Endometrium (tissue), 2 donors: ENCODE results near the gene MYO1C.
"Not testable (repeated sequence)": the region's sequence is repeated elsewhere in the genome, so short reads cannot be mapped to it uniquely, and the experiment has no call there.

Experiments used
- FAIRE-seq: peaks from 2 replicates; lab custom pipeline; 2012; peaks lifted over from hg19 to GRCh38; lab: Jason Lieb, UNC
- donor health status: control.
- donor health status: control.

Gene MYO1C, protein sequence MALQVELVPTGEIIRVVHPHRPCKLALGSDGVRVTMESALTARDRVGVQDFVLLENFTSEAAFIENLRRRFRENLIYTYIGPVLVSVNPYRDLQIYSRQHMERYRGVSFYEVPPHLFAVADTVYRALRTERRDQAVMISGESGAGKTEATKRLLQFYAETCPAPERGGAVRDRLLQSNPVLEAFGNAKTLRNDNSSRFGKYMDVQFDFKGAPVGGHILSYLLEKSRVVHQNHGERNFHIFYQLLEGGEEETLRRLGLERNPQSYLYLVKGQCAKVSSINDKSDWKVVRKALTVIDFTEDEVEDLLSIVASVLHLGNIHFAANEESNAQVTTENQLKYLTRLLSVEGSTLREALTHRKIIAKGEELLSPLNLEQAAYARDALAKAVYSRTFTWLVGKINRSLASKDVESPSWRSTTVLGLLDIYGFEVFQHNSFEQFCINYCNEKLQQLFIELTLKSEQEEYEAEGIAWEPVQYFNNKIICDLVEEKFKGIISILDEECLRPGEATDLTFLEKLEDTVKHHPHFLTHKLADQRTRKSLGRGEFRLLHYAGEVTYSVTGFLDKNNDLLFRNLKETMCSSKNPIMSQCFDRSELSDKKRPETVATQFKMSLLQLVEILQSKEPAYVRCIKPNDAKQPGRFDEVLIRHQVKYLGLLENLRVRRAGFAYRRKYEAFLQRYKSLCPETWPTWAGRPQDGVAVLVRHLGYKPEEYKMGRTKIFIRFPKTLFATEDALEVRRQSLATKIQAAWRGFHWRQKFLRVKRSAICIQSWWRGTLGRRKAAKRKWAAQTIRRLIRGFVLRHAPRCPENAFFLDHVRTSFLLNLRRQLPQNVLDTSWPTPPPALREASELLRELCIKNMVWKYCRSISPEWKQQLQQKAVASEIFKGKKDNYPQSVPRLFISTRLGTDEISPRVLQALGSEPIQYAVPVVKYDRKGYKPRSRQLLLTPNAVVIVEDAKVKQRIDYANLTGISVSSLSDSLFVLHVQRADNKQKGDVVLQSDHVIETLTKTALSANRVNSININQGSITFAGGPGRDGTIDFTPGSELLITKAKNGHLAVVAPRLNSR

DNA sequence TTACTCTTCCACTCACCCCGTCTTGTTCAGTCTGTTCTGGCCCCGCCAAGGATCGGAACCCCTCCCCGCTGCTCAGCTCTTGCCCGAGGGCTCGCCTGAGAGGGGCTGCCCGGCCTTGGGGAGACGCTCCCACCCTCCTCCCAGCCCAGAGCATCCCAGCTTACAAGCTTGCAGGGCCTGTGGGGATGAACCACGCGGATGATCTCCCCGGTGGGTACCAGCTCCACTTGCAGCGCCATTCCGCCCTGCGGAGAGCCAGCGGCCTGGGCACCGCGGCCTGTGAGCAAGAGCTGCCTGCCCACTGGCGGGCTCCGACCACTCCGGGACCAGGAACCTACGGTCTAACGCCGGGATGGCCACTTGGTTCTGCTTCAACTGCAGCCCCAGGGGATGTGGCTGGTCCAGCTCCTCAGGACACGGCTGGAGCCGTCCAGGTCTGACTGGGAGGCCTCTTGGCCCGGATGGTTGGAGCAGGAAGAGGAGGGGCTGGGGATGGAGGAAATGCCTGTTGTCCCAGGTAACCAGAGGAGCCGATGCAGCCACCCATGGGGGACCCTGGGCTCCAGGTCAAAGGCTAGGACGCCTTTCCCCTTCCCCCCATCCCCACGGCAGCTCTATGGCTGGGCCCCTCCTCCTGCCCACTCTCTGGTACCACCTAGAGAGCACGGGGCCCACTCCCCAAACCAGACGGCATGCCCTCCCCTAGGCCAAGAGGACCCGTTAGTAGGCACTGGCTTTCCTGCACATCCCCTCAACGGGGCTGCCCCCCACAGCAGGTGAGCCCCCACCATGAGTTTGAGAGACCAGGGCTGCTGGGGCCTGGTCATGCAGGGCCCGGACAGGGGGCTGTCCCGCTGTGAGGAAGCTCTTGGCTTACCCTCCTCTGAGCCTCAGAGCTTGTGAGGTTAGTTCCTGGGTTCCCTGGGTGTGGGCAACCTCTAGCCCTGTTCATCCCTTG is at the start of gene MYO1C:
TSS of gene MYO1C (minus strand) at position 438 of the 958 bp plus-strand sequence. CDS start at position 239, 199 bp downstream.
- FAIRE-seq, result no peak

DNA sequence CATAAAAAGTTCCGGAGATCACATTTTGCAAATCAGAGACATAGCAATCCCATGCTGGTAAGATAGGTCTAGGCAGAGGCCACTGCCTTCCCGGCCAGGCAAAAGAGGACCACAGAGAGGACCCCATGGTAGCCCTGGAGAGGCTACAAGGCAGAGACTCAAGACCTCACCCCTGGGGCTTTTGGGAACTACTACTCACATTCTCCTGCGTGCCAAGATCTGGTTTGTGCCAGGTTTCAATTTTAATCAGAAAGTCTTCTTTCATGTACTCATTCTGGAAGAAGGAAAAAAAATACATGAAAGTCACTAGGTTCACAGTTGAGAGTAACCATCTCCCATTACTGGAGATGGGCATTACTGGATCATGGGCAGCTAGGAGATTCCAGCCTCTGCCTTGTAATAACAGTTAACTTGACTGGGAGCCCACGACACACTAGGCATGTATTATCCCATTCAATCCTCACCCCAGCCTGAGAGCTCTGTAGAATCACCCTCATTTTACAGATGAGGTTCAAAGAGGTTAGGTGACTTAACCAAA is 49.0 kb upstream of the MYO1C start:
- no peak for FAIRE-seq

DNA sequence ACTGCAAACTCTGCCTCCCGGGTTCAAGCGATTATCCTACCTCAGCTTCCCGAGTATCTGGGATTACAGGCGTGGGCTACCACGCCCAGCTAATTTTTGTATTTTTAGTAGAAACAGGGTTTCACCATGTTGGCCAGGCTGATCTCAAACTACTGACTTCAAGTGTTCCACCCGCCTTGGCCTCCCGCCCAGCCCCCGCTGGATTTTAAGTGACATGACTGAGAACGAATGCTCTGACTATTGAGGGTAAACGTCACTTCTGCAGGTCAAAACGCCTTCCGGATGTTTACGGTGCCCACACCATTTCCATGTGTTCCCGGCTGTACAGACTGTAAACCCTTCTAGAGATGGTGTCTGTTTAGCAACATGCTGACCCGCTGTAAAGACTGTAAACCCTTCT is 47.3 kb upstream of the MYO1C start:
- FAIRE-seq, result no peak

DNA sequence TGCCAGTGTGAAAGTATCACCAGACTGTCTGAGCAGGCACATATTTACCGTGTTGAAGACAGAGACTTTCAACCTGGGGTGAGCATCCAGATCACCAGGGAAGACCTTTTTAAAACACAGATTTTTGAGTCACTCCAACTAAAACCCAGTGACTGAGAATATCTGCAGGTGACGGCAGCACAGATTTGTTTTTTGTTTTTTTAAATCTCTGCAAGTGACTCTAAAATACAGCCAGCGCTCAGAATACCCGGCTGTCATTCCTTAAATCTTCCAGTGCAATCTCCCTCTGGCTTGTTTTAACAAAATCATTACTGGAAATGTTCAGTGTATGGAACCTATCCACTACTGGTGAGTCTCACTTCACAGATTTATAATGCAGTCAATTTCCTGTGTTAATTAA is 43.3 kb upstream of the MYO1C start:
- FAIRE-seq, result no peak

DNA sequence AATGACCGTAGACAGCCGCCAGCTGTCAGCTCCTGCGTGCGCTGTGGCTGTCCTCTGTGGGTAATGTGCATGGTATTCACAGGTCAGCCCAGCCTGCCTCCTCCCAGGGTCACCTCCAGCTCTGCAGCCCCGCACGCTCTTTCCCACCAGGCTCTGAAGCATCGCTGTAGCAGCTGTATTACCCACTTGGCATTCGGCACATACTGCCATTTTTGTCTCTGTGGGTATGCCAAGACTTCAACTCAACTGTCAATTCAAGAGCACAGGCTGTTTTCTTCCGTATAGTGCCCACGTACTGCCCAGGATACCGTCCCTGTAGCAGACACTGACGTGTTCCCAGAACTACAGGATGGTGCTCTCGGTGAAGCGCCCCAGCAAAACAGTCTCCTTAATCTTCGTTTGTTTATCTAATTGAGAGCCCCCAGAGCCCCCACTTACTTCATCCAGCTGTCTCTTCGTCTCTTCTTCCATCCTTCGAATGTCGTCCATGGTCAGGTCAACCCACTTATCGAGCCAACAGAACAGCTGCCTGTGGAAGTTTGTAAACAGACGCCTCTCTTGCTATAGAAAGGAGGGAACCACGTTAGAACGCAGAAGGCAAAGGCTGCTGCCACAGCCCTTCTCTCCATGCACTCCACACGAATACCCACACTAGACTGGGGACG is 41.3 kb upstream of the MYO1C start:
- FAIRE-seq, result no peak

DNA sequence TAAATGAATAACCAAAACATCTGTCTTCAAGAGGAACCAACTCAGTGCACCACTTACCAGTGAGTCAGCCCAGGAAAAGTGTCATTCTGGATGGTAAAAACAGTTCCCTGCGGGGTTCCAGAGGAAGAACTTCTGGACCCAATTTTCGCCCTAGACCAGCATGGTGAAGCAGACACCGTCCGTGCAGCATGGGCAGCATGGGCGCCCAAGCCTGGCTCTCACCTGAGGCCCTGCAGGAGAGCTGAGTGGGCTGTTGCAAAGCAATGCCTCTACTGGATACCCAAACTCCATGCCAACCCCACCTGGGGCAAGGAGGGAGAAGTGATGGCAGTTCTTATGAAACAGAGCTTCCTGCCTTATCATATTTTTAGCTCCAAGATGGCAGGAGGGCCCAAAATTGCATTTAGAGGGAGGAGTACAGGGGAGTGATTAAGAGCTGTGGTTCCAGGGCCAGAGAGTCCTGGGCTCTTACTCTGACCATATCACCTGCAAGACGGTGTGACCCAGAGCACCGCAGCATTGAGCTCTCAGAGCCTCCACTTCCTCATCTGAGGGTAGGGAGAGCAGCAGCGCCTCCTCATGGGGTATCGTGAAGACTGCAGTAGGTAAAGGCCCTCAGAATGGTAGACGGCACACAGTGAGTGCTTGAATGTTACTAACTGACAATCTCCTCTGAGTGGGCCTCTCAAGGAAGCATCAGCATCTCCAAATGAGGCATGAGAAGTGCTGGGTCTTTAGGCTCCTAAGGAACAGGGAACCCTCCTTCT is 40.5 kb upstream of the MYO1C start:
- FAIRE-seq, result no peak

DNA sequence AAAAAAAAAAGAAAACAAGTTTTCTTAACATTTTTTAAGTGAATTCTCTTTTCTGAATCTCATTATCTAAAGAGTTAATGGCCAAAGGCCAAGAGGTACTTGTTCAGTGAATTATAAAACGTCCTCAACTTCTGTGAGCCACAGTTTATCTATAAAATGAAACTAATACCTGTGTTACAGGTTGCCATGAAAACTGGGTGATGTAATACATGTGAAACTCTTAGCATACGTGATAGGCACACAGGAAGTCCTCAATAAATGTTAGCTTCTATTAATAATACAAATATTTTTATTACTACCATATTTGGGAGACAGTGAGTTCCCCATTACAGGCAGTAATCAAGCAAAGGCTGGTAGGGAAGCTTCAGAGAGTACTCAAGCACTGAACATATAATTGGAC is 37.4 kb upstream of the MYO1C start:
- FAIRE-seq, result no peak

DNA sequence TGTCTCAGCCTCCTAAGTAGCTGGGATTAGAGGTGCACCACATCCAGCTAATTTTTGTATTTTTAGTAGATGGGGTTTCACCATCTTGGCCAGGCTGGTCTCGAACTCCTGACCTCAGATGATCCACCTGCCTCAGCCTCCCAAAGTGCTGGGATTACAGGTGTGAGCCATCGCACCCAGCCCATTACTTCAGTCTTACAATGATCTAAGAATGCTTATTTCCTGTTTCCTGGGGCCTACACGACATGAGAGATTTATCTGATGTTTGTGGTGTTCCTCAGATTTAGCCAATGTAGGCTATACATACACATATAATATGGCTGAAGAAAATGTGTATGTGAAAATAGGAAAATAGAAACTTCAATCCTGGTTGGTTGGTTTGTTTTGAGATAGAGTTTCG is 34.4 kb upstream of the MYO1C start:
- not testable (repeated sequence) for FAIRE-seq

DNA sequence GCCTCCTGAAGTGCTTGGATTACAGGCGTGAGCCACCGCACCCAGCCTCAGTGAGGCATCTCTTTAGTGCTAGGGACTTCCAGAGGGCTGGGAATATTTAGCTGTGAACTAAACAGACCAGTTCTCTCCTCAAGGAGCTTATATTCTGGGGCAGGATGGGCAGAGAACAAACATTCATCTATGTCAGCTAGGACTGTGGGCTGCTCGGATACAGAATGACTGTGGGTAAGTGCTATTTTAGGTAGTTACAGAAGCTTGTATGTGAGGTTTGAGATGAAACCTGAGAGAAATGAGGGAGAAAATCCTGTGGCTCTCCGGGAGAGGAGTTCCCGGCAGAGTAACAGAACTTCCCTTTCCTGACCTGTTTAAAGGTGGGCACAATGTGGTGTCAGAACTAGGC is 30.1 kb upstream of the MYO1C start:
- no peak for FAIRE-seq

DNA sequence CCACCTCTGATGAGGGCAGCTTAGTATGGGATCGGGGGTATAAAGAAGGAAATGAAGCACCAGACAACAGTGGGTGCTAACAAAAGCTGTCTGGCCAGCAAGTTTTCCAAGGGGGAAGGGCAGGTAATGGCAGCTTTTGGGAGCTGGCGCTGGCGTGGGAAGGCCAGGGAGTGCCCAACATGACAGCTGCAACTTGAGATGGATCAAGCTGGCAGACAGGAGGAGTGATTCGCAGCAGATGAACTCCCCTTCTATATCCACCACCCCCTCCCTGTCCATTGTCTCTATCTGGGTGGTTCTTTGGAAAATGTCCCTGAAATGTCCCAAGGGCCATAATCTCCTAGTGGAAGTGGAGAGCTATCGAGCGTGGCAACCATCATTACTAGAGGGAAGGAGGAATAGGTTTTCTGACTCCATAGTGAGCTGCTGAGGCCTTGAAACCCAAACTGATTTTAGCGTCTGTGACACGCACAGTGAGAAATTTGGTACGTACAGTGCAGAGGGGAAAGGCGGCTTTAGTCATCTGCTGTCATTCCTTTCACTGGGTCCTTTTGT is 28.7 kb upstream of the MYO1C start:
- no peak for FAIRE-seq

DNA sequence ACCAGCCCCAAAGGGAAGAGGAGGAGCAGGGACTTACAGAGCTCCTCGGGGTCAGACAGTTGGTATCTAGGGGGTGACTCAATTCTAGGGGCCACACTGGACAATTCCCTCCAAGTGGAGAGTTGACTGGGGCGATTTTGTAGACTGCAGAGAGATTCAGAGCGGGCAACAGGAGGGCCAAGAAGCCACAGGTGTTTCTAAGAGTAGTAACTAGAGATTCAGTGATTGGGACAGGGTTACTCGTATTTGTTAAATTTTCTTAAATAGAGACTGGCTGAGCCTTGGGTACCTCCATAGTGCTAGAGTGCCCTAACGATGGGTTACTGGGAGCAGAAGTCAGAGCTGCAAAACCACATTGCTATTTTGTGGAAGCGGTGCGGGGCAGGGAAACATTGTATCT is 27.2 kb upstream of the MYO1C start:
- FAIRE-seq, result no peak

DNA sequence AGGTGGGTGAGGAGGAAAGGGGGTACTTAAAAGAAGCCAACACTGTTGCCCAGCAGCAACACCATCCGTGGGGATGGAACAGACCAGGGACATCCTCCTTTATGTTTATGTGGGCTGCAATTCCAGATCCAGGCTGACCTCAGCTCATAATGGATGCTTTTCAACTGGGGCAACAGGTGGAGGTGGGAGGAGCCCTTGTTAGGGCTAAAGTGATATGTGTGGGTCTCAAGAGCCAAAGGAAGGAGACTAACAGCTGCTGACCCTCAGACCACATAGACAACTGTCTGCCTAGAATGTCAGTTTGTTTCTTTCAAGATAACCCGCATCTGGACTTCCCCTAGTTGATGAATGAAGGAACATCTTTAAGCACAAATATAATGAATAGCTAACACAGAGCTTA is 25.9 kb upstream of the MYO1C start:
- FAIRE-seq, result no peak

DNA sequence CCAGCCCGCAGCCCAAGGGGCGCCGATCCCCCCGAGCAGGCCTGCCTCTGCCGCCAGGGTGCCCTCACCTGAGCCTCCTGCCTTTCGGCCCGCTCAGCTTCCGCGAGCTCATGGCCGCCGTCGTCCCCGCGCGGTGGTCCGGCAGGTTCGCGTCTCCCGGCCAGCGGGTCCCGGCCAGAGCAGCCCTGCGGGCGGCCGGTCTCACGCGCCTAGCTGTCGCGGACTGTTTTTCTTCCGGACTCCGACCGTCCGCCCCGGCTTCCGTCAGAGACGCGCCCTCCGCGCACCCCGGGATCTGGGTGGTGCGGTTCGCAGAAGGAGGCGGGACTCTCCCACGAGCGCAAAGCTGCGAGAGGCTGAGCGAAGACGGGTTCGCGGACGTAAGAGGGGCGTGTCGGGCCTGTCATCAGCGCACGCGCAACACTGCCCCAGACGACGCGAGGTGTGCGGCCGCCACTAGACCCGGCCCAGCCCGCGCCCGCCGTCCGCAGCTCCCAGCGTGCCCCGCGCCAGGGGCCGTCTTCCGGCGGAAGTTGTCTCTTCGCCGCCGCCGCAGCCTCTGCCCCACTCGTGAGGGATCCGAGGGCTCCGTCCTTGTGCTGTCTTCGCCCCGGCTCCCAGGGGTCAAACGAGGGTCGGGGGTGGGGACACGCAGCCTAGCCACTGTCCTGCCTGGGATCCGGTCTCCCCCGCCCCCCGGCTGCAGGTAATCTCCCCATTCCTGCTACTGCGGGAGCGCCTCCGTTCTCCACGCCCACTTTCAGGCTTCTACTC is 24.1 kb upstream of the MYO1C start, which contains the start of gene INPP5K:
TSS of gene INPP5K (minus strand) at position 225 of the 774 bp plus-strand sequence. CDS start at position 112, 113 bp downstream.
- FAIRE-seq, result peak; percentile 12

DNA sequence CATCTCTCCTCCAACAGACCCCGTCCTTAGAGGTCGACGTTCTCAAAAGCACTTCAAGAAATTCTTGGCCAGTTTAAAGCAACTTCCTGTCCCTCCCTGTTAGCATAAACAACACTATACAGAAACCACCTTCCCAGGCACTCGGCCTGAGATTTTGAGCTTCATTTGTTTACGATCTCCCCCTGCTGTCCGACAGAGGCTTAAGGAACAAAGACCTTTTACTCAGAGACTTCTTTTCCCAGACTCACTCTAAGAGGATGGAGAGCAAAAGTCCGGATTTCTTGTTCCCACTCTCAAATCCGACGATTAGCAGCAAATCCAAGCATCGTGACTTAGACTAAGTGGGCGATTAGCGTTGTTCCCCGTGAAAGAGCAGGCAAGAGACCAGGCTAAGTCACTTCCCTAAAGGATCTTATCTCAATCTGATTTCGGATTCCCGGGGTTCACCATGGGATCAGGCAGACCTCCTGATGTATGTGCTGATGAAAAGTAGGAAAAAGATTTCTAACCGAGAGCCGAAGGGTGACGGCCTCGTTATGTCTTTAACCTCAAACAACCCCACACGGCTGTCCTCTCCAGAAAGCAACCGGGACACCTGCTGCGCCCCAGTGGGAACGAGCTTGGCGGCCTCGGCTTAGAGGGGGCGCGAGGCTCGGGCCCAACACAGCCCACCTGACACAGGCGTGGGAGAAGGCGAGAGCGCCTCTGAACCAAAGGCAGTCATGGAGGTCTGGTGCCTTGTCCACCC is 23.3 kb upstream of the MYO1C start:
- peak; percentile 80 for FAIRE-seq

DNA sequence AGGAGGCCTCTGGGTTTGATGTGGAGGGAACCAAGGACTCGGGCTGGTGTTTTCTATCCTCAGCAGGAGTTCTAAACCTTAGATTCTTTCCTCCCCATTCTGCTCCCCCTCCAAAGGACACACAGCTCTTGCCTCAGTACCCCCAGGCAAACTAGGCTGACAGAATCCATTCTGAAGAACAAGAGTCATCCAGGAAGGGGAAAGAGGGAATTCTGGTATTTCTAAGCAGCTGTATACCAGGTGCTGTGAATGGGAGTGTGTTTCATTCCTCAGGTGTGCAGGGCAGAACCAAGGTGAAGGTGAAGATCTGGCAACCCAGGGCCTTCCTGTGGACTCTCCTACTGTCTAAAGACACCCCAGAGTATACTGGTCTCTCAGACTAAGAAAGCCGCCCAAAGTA is 19.9 kb upstream of the MYO1C start:
- no peak for FAIRE-seq

DNA sequence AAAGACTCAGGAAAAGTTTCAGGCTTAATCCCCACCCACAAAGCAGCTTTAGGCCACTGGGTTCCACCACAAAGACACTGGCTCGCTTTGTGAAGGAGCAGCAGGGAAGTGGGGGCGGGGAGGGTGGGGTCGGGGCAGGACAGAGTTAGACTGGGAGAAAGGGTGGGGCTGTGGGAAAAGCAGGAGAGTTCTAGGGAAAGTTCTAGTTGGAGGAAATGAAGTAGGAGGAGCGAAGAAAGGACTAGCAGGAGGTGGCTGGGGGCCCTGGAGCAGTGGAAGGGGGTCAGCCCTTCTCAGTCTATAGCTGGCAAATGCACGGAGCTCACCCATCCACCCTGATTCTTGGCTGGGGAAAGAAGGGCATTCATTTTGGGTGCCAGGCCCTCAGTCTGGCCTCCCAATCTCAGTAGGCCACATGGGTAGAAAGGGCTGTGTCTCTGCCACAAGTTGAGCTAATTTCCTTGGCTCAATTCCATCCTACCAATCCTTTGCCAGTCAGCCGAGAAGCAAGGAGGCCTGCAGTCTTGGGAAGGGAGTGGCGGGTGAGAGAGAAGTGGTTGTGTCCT is 19.4 kb upstream of the MYO1C start:
- no peak for FAIRE-seq

DNA sequence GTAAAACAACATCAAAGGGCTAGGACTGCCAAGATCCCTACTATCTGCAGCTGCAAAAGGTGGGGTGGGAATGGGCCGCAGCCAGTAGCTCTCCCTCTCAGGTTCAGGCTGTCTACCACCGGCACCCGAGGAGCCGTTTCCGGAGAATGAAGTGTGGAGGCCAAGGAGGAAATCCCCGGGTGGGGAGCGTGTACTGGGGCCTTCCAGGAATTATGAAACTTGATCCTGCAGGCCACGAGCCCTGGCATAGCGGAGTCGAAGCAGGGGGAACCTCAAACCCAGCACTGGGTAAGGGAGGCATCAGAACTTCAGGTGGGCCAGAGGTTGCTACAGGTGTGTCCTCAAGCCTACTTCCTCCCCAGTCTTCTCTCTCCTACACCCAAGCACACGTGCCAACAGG is 18.8 kb upstream of the MYO1C start:
- no peak for FAIRE-seq
